Neuronal stem cell (in vitro differentiated cells): Measurements from ENCODE around the gene ENPP1.

ENCODE experiments used
- DNase-seq: peaks from one replicate; pipeline ENCODE4 v3.0.0-alpha.2; 2013; ENCODE audit warnings: low spot score
- H2AFZ ChIP-seq: one replicate; pipeline ENCODE4 v1.6.1; 2013; ENCODE audit warnings: mild to moderate bottlenecking, low read length, inconsistent platforms
- H2AK5ac ChIP-seq: 2 replicates; pipeline ENCODE4 v1.6.1; 2013; ENCODE audit warnings: low read depth, mild to moderate bottlenecking, inconsistent platforms, low read length, moderate library complexity, mixed read lengths
- H2BK120ac ChIP-seq: 2 replicates; pipeline ENCODE4 v1.6.1; 2013; ENCODE audit warnings: low read depth, mild to moderate bottlenecking, inconsistent platforms, low read length, moderate library complexity, mixed read lengths
- H2BK12ac ChIP-seq: one replicate; pipeline ENCODE4 v1.6.1; 2013; ENCODE audit warnings: low read length, inconsistent platforms
- H2BK15ac ChIP-seq: 2 replicates; pipeline ENCODE4 v1.6.1; 2013; ENCODE audit warnings: mild to moderate bottlenecking, low read length, inconsistent platforms, mixed read lengths
- H2BK5ac ChIP-seq: one replicate; pipeline ENCODE4 v1.6.1; 2013; ENCODE audit warnings: inconsistent platforms, mild to moderate bottlenecking, low read length, moderate library complexity
- H3K14ac ChIP-seq: one replicate; pipeline ENCODE4 v1.6.1; 2013; ENCODE audit warnings: low read length, inconsistent platforms
- H3K18ac ChIP-seq: 2 replicates; pipeline ENCODE4 v1.6.1; 2013; ENCODE audit warnings: low read length, inconsistent platforms
- H3K23ac ChIP-seq: 2 replicates; pipeline ENCODE4 v1.6.1; 2013; ENCODE audit warnings: low read depth, mild to moderate bottlenecking, mixed read lengths, low read length, inconsistent platforms; ENCODE audit not compliant: poor library complexity
- H3K27ac ChIP-seq: replicated peaks from 3 replicates; pipeline ENCODE4 v1.5.1; 2013; ENCODE audit warnings: low read length, inconsistent platforms
- H3K27me3 ChIP-seq, 3 experiments: 2 replicates each; pipeline ENCODE4 v1.6.1; 2013; ENCODE audit warnings: low read length in 3 of 3, mild to moderate bottlenecking in 2 of 3, inconsistent platforms in 1 of 3, low read depth in 1 of 3, mixed read lengths in 1 of 3, moderate library complexity in 1 of 3; ENCODE audit not compliant: control insufficient read depth in 3 of 3, insufficient read depth in 3 of 3
- H3K36me3 ChIP-seq, 2 donors: replicated peaks in 1 of 2; 2 replicates each; pipeline ENCODE4 v1.6.1; 2013; ENCODE audit warnings: low read length in 2 of 2; ENCODE audit not compliant: control insufficient read depth in 2 of 2, insufficient read depth in 2 of 2
- H3K4ac ChIP-seq: 2 replicates; pipeline ENCODE4 v1.6.1; 2013; ENCODE audit warnings: inconsistent platforms, mild to moderate bottlenecking, low read length, moderate library complexity
- H3K4me1 ChIP-seq, 2 donors: 1 replicate in 1 of 2; 2 replicates in 1 of 2; pipeline ENCODE4 v1.6.1; 2013; ENCODE audit warnings: low read length in 2 of 2, low read depth in 1 of 2; ENCODE audit not compliant: control insufficient read depth in 2 of 2, insufficient read depth in 1 of 2
- H3K4me2 ChIP-seq: one replicate; pipeline ENCODE4 v1.6.1; 2013; ENCODE audit warnings: mild to moderate bottlenecking, low read length, inconsistent platforms; ENCODE audit not compliant: insufficient read depth, poor library complexity, severe bottlenecking
- H3K4me3 ChIP-seq, 2 donors: 2 replicates each; pipeline ENCODE4 v1.5.1; 2013; ENCODE audit warnings: low read length in 2 of 2, mild to moderate bottlenecking in 2 of 2, inconsistent platforms in 1 of 2, moderate library complexity in 1 of 2
- H3K79me1 ChIP-seq: one replicate; pipeline ENCODE4 v1.6.1; 2013; ENCODE audit warnings: low read depth, mild to moderate bottlenecking, inconsistent platforms, low read length, moderate library complexity
- H3K9ac ChIP-seq: one replicate; pipeline ENCODE4 v1.6.1; 2013; ENCODE audit warnings: mild to moderate bottlenecking, low read depth, low read length, inconsistent platforms; ENCODE audit not compliant: poor library complexity
- H3K9me3 ChIP-seq, 2 donors: replicated peaks in 1 of 2; 2 replicates each; pipeline versions ENCODE3 to v1.6.1; 2013; ENCODE audit warnings: low read length in 2 of 2, mild to moderate bottlenecking in 2 of 2, inconsistent platforms in 1 of 2, low read depth in 1 of 2, mixed read lengths in 1 of 2, moderate library complexity in 1 of 2; ENCODE audit not compliant: control insufficient read depth in 2 of 2, insufficient read depth in 1 of 2
- H4K8ac ChIP-seq: one replicate; pipeline ENCODE4 v1.6.1; 2013; ENCODE audit warnings: low read depth, mild to moderate bottlenecking, inconsistent platforms, low read length, moderate library complexity
- H4K91ac ChIP-seq: one replicate; pipeline ENCODE4 v1.6.1; 2013; ENCODE audit warnings: low read length, low read depth, mild to moderate bottlenecking, inconsistent platforms; ENCODE audit not compliant: poor library complexity
- WGBS, 2 donors: extraction: QIAGEN DNeasy Blood & Tissue Kit; methylation state at CpG; one replicate each; pipeline ENCODE4 v1.1.7; 2013; ENCODE audit warnings: missing lambda C conversion rate in 2 of 2, mixed read lengths in 1 of 2; ENCODE audit not compliant: insufficient read length in 2 of 2, insufficient replicate concordance in 1 of 2; ENCODE audit errors: extremely low coverage in 2 of 2; 5-methylcytosine and 5-hydroxymethylcytosine counted together

Gene ENPP1

DNA sequence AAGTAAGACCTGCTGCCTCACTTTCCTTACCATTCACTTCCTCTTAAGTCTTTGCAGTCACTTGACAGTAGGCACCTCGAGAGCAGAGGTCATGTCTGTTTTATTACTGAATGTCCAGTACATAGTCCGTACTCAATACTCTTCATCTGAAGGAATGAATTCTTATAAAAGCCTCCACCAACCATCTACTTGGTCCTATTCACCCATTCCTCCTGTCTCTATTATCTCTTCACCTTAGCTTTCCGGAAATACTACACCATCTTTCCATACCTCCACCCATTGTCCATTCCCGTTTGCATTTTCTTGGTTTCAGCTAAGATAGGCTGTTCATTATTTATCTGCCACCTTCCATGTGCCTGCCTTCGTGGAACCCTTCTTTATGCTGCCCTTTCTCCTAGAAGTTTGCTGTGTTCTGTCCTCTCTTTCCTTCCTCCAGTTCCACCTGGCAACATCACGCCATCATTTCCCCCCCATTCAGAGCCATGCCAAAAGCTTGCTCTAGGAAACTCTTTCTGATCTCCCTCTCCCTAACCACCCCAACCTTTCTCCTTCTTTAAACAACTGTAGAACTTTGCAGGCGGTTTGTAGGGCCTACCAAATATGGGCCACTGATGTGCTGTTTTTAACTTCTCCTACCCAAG, 38.3 kb downstream of the ENPP1 start:
- Histone ChIP-seq H2AK5ac (no peak overlapping the region), H2BK12ac (no peak overlapping the region), H2BK5ac (no peak overlapping the region), H2BK15ac (no peak overlapping the region), H3K14ac (no peak overlapping the region), H3K18ac (no peak overlapping the region), H2BK120ac (no peak overlapping the region), H3K36me3 (peaks cover 0 to 2% of the 10 kb centered on the region in 2 donors), H3K27ac (no peak overlapping the region), H3K23ac (no peak overlapping the region), H3K4me1 (peaks cover 0 to 3% of the 10 kb centered on the region in 2 donors), H3K9me3 (no peaks in the 10 kb centered on the region), H2AFZ (no peak overlapping the region), H3K79me1 (no peaks in the 10 kb centered on the region), H3K27me3 (peaks cover 0 to 5% (median 0%) of the 10 kb centered on the region in 3 experiments), H3K4me3 (no peak overlapping the region), H4K8ac (no peak overlapping the region), H3K9ac (no peak overlapping the region), H3K4me2 (no peak overlapping the region), H3K4ac (no peak overlapping the region), H4K91ac (no peak overlapping the region)
- 100% methylated on average over 1 of the region's 7 CpGs; no CpG with 5 or more reads in 1 of the 2 donors for WGBS, 2 donors
- no peak for DNase-seq

DNA sequence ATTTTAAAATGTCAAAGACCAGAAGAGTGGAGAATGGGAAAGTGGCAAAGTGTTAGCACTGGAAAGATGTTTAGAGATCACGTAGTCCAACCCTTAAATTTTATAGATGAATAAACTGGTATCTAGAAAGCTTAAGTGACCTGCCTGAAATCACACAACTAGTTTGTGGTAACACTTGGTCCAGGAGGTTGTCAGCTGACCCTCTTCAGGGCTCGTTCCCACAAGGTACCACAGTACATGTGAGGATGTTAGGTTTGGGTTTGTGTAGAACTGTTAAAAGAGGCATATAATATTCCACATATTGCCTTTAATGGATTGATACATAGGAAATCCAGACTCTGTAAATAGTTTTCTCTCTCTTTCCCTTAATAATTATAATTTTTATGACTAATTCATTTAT, 39.1 kb downstream of the ENPP1 start:
- H2AFZ ChIP-seq: no peak overlapping the region
- H3K27ac ChIP-seq: no peak overlapping the region
- no peak overlapping the region for H4K8ac ChIP-seq
- no peak overlapping the region for H2BK12ac ChIP-seq
- no peak for DNase-seq
- no peak overlapping the region for H3K14ac ChIP-seq
- H3K9me3 ChIP-seq: no peaks in the 10 kb centered on the region
- no peak overlapping the region for H2BK15ac ChIP-seq
- no peak overlapping the region for H2BK120ac ChIP-seq
- no peaks in the 10 kb centered on the region for H3K79me1 ChIP-seq
- H3K9ac ChIP-seq: no peak overlapping the region
- H2BK5ac ChIP-seq: no peak overlapping the region
- H4K91ac ChIP-seq: no peak overlapping the region
- H3K27me3 ChIP-seq: no peaks in the 10 kb centered on the region
- H2AK5ac ChIP-seq: no peak overlapping the region
- no peak overlapping the region for H3K18ac ChIP-seq
- H3K4ac ChIP-seq: no peak overlapping the region
- no peak overlapping the region for H3K23ac ChIP-seq
- no peak overlapping the region for H3K4me2 ChIP-seq
- H3K36me3 ChIP-seq: peaks cover 0 to 2% of the 10 kb centered on the region in 2 donors
- H3K4me3 ChIP-seq: no peak overlapping the region
- WGBS, 2 donors: no CpG with 5 or more reads among the region's 2 CpGs
- H3K4me1 ChIP-seq: no peaks in the 10 kb centered on the region

DNA sequence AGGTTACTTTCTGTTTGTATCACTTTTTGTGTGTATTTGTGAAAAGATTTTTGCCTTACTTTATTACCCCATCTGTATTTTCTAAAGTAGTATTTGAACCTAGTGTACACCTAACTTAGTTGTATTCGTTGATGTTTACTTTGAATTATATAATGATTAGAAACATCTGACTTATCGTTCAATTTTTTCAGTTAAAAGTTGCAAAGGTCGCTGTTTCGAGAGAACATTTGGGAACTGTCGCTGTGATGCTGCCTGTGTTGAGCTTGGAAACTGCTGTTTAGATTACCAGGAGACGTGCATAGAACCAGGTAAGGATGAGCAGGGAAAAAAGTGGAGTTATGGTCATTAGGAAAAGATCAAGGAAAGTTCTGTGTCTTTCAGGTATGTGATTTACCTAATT, 42.0 kb downstream of the ENPP1 start:
- H3K4me2 ChIP-seq: no peak overlapping the region
- no peak overlapping the region for H3K23ac ChIP-seq
- H3K27me3 ChIP-seq: no peaks in the 10 kb centered on the region
- no peak overlapping the region for H3K27ac ChIP-seq
- no peak overlapping the region for H4K8ac ChIP-seq
- H4K91ac ChIP-seq: no peak overlapping the region
- no peak overlapping the region for H2AFZ ChIP-seq
- H3K18ac ChIP-seq: no peak overlapping the region
- no peak overlapping the region for H3K14ac ChIP-seq
- H3K4ac ChIP-seq: no peak overlapping the region
- no CpG with 5 or more reads among the region's 6 CpGs for WGBS, 2 donors
- no peak overlapping the region for H3K4me3 ChIP-seq
- no peak overlapping the region for H2AK5ac ChIP-seq
- no peak for DNase-seq
- H3K9me3 ChIP-seq: no peaks in the 10 kb centered on the region
- H2BK120ac ChIP-seq: no peak overlapping the region
- no peaks in the 10 kb centered on the region for H3K79me1 ChIP-seq
- no peak overlapping the region for H2BK15ac ChIP-seq
- no peaks in the 10 kb centered on the region for H3K4me1 ChIP-seq
- peaks cover 0 to 2% of the 10 kb centered on the region in 2 donors for H3K36me3 ChIP-seq
- H2BK5ac ChIP-seq: no peak overlapping the region
- H3K9ac ChIP-seq: no peak overlapping the region
- H2BK12ac ChIP-seq: no peak overlapping the region

DNA sequence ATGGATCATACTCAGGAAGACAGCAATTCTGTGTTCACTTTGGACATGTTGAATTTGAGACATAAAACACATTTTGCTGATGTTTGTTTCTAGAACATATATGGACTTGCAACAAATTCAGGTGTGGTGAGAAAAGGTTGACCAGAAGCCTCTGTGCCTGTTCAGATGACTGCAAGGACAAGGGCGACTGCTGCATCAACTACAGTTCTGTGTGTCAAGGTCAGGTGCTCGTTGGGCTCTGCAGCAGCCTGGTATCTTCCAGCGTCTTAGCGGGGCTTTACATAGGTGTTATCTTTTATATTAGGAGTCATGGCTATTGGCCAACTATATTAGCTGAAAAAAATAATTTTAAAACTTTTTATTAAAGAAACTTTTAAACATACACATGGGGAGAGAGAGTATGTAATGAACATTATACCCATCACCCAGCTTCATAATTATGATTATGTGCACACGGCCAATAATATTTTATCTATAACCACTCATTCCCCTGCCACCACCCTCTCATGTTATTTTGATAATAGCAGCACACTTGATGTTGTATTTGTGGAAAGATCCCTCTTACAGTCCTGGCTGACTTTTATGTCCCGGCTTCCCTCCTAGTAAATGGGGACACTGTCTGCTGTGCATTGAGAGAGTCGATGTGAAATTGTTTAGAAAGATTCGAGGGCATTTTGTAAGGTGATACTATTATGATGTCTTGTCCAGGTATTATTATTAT, 43.4 kb downstream of the ENPP1 start:
- Histone ChIP-seq H3K4me2 (no peak overlapping the region), H2BK15ac (no peak overlapping the region), H2BK12ac (no peak overlapping the region), H3K4ac (no peak overlapping the region), H3K23ac (no peak overlapping the region), H4K8ac (no peak overlapping the region), H3K4me3 (no peak overlapping the region), H2BK5ac (no peak overlapping the region), H2BK120ac (no peak overlapping the region), H3K18ac (no peak overlapping the region), H3K4me1 (no peaks in the 10 kb centered on the region), H3K79me1 (no peaks in the 10 kb centered on the region), H3K27ac (no peak overlapping the region), H3K14ac (no peak overlapping the region), H3K27me3 (no peaks in the 10 kb centered on the region), H4K91ac (no peak overlapping the region), H2AK5ac (no peak overlapping the region), H3K9ac (no peak overlapping the region), H2AFZ (no peak overlapping the region), H3K36me3 (peaks cover 0 to 2% of the 10 kb centered on the region in 2 donors), H3K9me3 (no peaks in the 10 kb centered on the region)
- no peak for DNase-seq
- no CpG with 5 or more reads among the region's 8 CpGs for WGBS, 2 donors
